GM18907 (cell line): ENCODE data around the gene SURF2.
"Not testable (repeated sequence)": the region's sequence is repeated elsewhere in the genome, so short reads cannot be mapped to it uniquely, and the experiment has no call there.

Experiments used
- ATAC-seq: cut with Tn5 transposase; IDR thresholded peaks from one replicate; pipeline ENCODE4 v1.9.1; 2021; ENCODE audit warnings: mild to moderate bottlenecking, moderate library complexity; ENCODE audit not compliant: unreplicated experiment

Gene SURF2

GRCh38 chr9:133356391-133357091 is at the start of gene SURF2, which contains the start of gene SURF1:
Gene SURF2 (plus strand): TSS chr9:133356550. CDS start chr9:133356593, 43 bp downstream.
Gene SURF1 (minus strand): TSS chr9:133356487. CDS start chr9:133356453, 34 bp downstream.
- ATAC-seq, result peak; percentile 44

GRCh38 chr9:133307301-133307700 is 49.0 kb upstream of the SURF2 start:
- ATAC-seq, result no peak

GRCh38 chr9:133309608-133310007 is 46.7 kb upstream of the SURF2 start:
- ATAC-seq, result no peak

- no peak for ATAC-seq
Measured at GRCh38 chr9:133315997-133316396, 40.4 kb upstream of the SURF2 start.

GRCh38 chr9:133317551-133317950 is 38.8 kb upstream of the SURF2 start:
- not testable (repeated sequence) for ATAC-seq

GRCh38 chr9:133320421-133320881 is 35.9 kb upstream of the SURF2 start:
- no peak for ATAC-seq

- no peak for ATAC-seq
Measured at GRCh38 chr9:133321411-133321935, 34.9 kb upstream of the SURF2 start.

- no peak for ATAC-seq
Measured at GRCh38 chr9:133322701-133323100, 33.6 kb upstream of the SURF2 start.

GRCh38 chr9:133323211-133323610 is 33.1 kb upstream of the SURF2 start:
- no peak for ATAC-seq

- ATAC-seq, result no peak
Measured at GRCh38 chr9:133323991-133324703, 32.2 kb upstream of the SURF2 start.

GRCh38 chr9:133327021-133327420 is 29.3 kb upstream of the SURF2 start:
- ATAC-seq, result not testable (repeated sequence)

GRCh38 chr9:133327834-133328484 is 28.4 kb upstream of the SURF2 start:
- ATAC-seq, result no peak

- ATAC-seq, result not testable (repeated sequence)
Measured at GRCh38 chr9:133329306-133330156, 26.8 kb upstream of the SURF2 start.

- ATAC-seq, result no peak
Measured at GRCh38 chr9:133331221-133331620, 25.1 kb upstream of the SURF2 start.

- no peak for ATAC-seq
Measured at GRCh38 chr9:133331641-133332380, 24.5 kb upstream of the SURF2 start.

- ATAC-seq, result no peak
Measured at GRCh38 chr9:133332381-133332730, 24.0 kb upstream of the SURF2 start.

GRCh38 chr9:133333011-133333410 is 23.3 kb upstream of the SURF2 start:
- ATAC-seq, result no peak

GRCh38 chr9:133333566-133333965 is 22.8 kb upstream of the SURF2 start:
- no peak for ATAC-seq

GRCh38 chr9:133334161-133334560 is 22.2 kb upstream of the SURF2 start:
- ATAC-seq, result no peak

- ATAC-seq, result not testable (repeated sequence)
Measured at GRCh38 chr9:133334888-133335287, 21.5 kb upstream of the SURF2 start.
